Measurements from ENCODE around the gene MAVS. TPM values are rescaled to one million over a fixed set of nuclear protein-coding genes. Genes with fewer than 3 reads are reported as not detected.

The MAVS gene
- total and polyA plus RNA-seq, 9 of the 15 experiments (the other 6 are each of a cell fraction or from before 2014, with no cell fraction given): 1.6 to 22.0 (median 11.3) TPM

- TF ChIP-seq U2AF1 (optimal IDR thresholded peaks at IDR 0.05; ENCODE audit: low read depth, low read length): no peak
- TF ChIP-seq NR1H2 (CRISPR knock-in tag; IDR thresholded peaks at IDR 0.05): no peak
- no peak for TF ChIP-seq PHB2 (IDR thresholded peaks at IDR 0.05; ENCODE audit: low read depth)
- TF ChIP-seq ZBED1 (IDR thresholded peaks at IDR 0.05): no peak
- TF ChIP-seq ETS1 (conservative IDR thresholded peaks at IDR 0.05; ENCODE audit: control insufficient read depth, low read depth, low read length): no peak
- TF ChIP-seq ZSCAN32 (CRISPR knock-in tag; IDR thresholded peaks at IDR 0.05): no peak
- no peak for TF ChIP-seq ZNF232 (CRISPR knock-in tag; IDR thresholded peaks at IDR 0.05)
- no peak for TF ChIP-seq IRF2 (CRISPR knock-in tag; IDR thresholded peaks at IDR 0.05)
- no peak for TF ChIP-seq TRIM28 (IDR thresholded peaks at IDR 0.05)
- TF ChIP-seq SUPT5H (IDR thresholded peaks at IDR 0.05): no peak
- no peak for TF ChIP-seq ZNF764 (CRISPR knock-in tag; IDR thresholded peaks at IDR 0.05; ENCODE audit: low read depth)
- 0 out of 2 replicates have a peak, but pooled peaks have one; percentile 27 for TF ChIP-seq ZBTB2 (IDR thresholded peaks at IDR 0.05)
- TF ChIP-seq OTX1 (CRISPR knock-in tag; IDR thresholded peaks at IDR 0.05): no peak
- peak; percentile 95 for TF ChIP-seq ATF3 (IDR thresholded peaks at IDR 0.05)
- TF ChIP-seq ATF3 (CRISPR knock-in tag; conservative IDR thresholded peaks at IDR 0.05): no peak
- TF ChIP-seq ZNF511 (CRISPR knock-in tag; IDR thresholded peaks at IDR 0.05): no peak
- TF ChIP-seq ZNF395 (CRISPR knock-in tag; IDR thresholded peaks at IDR 0.05): no peak
- no peak for TF ChIP-seq ELF2 (CRISPR knock-in tag; IDR thresholded peaks at IDR 0.05)
- TF ChIP-seq MEF2A (IDR thresholded peaks at IDR 0.05; ENCODE audit: control insufficient read depth, low read depth, low read length): no peak
- TF ChIP-seq SRSF9 (IDR thresholded peaks at IDR 0.05; ENCODE audit: borderline replicate concordance, low read depth, low read length): no peak
- TF ChIP-seq DMBX1 (CRISPR knock-in tag; IDR thresholded peaks at IDR 0.05; ENCODE audit: borderline replicate concordance): peak; percentile 37; the same call in 1 of the 2 replicates
- TF ChIP-seq ZNF695 (CRISPR knock-in tag; IDR thresholded peaks at IDR 0.05): no peak
- TF ChIP-seq RHOXF2B (CRISPR knock-in tag; conservative IDR thresholded peaks at IDR 0.05): no peak
- no peak for TF ChIP-seq ZNF696 (CRISPR knock-in tag; conservative IDR thresholded peaks at IDR 0.05)
- no peak for TF ChIP-seq EGR1 (conservative IDR thresholded peaks at IDR 0.05)
Observed at GRCh38 chr20:3843490-3843889, 3.1 kb upstream of the MAVS start (continued).
